Neural crest cell (in vitro differentiated cells): ENCODE measurements around the gene SLC26A1. TPM values are rescaled to one million over a fixed set of nuclear protein-coding genes. Genes with fewer than 3 reads are reported as not detected.
A peak's percentile ranks its signal among the peaks of the same experiment; 100 is the strongest.
"Not testable (repeated sequence)": the region's sequence is repeated elsewhere in the genome, so short reads cannot be mapped to it uniquely, and the experiment has no call there.

Source experiments
- DNase-seq: peaks from one replicate; pipeline ENCODE4 v3.0.0; 2021; ENCODE audit warnings: low read depth, mixed read lengths, low spot score
- H3K27ac Mint-ChIP-seq: one replicate; pipeline ENCODE4 v1.8.0; 2021; ENCODE audit warnings: mild to moderate bottlenecking, mixed read lengths; ENCODE audit not compliant: unreplicated experiment
- H3K27me3 Mint-ChIP-seq: 2 replicates; pipeline ENCODE4 v1.8.0; 2021; ENCODE audit warnings: low read depth, mild to moderate bottlenecking, mixed read lengths
- H3K36me3 Mint-ChIP-seq: 2 replicates; pipeline ENCODE4 v1.8.0; 2021; ENCODE audit warnings: low read depth, mild to moderate bottlenecking, mixed read lengths
- H3K4me1 Mint-ChIP-seq: 2 replicates; pipeline ENCODE4 v1.8.0; 2021; ENCODE audit warnings: mixed read lengths
- H3K4me3 Mint-ChIP-seq: one replicate; pipeline ENCODE4 v1.8.0; 2021; ENCODE audit warnings: mild to moderate bottlenecking, mixed read lengths
- H3K9me3 Mint-ChIP-seq: 2 replicates; pipeline ENCODE4 v1.8.0; 2021; ENCODE audit warnings: mixed read lengths
- total RNA-seq: library from RNA; stranded (reverse); gene quantifications from 2 replicates; pipeline ENCODE4 v1.2.1, GENCODE V29; 2021
- TF ChIP-seq, protein P1 (sequence below): fragments of 200-600 bp; sonication (generic); conservative IDR thresholded peaks from 2 replicates; pipeline ENCODE4 v1.5.0; 2021; ENCODE audit warnings: antibody characterized with exemption, mild to moderate bottlenecking

The SLC26A1 gene
- total RNA-seq, 1 donor from 2014 or later: 0.84 TPM

- Mint-ChIP-seq H3K27ac (no peak overlapping the region), H3K36me3 (no peaks in the 10 kb centered on the region), H3K4me3 (peak overlapping the region; percentile 31), H3K27me3 (no peaks in the 10 kb centered on the region), H3K9me3 (no peaks in the 10 kb centered on the region), H3K4me1 (peaks cover 18% of the 10 kb centered on the region)
- no peak for DNase-seq
- TF ChIP-seq, protein P1, sequence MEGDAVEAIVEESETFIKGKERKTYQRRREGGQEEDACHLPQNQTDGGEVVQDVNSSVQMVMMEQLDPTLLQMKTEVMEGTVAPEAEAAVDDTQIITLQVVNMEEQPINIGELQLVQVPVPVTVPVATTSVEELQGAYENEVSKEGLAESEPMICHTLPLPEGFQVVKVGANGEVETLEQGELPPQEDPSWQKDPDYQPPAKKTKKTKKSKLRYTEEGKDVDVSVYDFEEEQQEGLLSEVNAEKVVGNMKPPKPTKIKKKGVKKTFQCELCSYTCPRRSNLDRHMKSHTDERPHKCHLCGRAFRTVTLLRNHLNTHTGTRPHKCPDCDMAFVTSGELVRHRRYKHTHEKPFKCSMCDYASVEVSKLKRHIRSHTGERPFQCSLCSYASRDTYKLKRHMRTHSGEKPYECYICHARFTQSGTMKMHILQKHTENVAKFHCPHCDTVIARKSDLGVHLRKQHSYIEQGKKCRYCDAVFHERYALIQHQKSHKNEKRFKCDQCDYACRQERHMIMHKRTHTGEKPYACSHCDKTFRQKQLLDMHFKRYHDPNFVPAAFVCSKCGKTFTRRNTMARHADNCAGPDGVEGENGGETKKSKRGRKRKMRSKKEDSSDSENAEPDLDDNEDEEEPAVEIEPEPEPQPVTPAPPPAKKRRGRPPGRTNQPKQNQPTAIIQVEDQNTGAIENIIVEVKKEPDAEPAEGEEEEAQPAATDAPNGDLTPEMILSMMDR: no peak
Measured at GRCh38 chr4:984336-985054, 8.7 kb downstream of the SLC26A1 start.

- Mint-ChIP-seq H3K27ac (no peak overlapping the region), H3K9me3 (no peaks in the 10 kb centered on the region), H3K27me3 (no peaks in the 10 kb centered on the region), H3K4me1 (peaks cover 18% of the 10 kb centered on the region), H3K36me3 (no peaks in the 10 kb centered on the region), H3K4me3 (no peak overlapping the region)
- TF ChIP-seq, protein P1: no peak
- no peak for DNase-seq
Measured at GRCh38 chr4:982814-983213, 10.4 kb downstream of the SLC26A1 start.

GRCh38 chr4:982291-982690, 10.9 kb downstream of the SLC26A1 start:
- no peak for DNase-seq
- H3K36me3 Mint-ChIP-seq: no peaks in the 10 kb centered on the region
- H3K27me3 Mint-ChIP-seq: no peaks in the 10 kb centered on the region
- H3K27ac Mint-ChIP-seq: no peak overlapping the region
- H3K4me1 Mint-ChIP-seq: peaks cover 18% of the 10 kb centered on the region
- TF ChIP-seq, protein P1: no peak
- H3K4me3 Mint-ChIP-seq: no peak overlapping the region
- no peaks in the 10 kb centered on the region for H3K9me3 Mint-ChIP-seq

- H3K9me3 Mint-ChIP-seq: no peaks in the 10 kb centered on the region
- no peaks in the 10 kb centered on the region for H3K36me3 Mint-ChIP-seq
- H3K27me3 Mint-ChIP-seq: no peaks in the 10 kb centered on the region
- H3K4me3 Mint-ChIP-seq: no peak overlapping the region
- DNase-seq: no peak
- no peaks in the 10 kb centered on the region for H3K4me1 Mint-ChIP-seq
- H3K27ac Mint-ChIP-seq: no peak overlapping the region
- TF ChIP-seq, protein P1: no peak
Measured at GRCh38 chr4:978957-979701, 14.1 kb downstream of the SLC26A1 start.

GRCh38 chr4:976016-976415, 17.2 kb downstream of the SLC26A1 start:
- H3K4me3 Mint-ChIP-seq, DNase-seq, H3K27ac Mint-ChIP-seq, H3K27me3 Mint-ChIP-seq, H3K9me3 Mint-ChIP-seq, H3K36me3 Mint-ChIP-seq, H3K4me1 Mint-ChIP-seq: not testable (repeated sequence)

DNA sequence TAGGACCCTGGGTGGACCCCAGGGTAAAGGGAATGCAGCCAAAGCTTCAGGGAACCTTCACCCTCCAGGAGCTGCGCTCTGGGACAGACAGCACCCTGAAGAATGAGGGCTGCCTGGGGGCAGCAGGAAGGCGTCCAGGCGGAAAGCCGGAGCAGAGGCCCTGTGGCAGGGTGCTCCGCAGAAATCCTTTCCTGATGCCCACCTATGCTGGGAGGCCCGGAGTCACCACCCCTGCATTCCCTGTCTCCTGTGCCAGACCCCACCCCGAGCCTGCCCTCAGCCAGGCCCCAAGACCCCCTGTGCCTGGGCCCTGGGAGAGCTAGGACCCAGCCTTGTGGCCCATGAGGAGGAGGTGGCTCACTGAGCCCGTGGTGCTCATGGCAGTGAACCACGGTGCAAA, 18.5 kb downstream of the SLC26A1 start:
- no peak for DNase-seq
- H3K27ac Mint-ChIP-seq: peak overlapping the region; percentile 43
- no peaks in the 10 kb centered on the region for H3K27me3 Mint-ChIP-seq
- no peaks in the 10 kb centered on the region for H3K4me1 Mint-ChIP-seq
- H3K36me3 Mint-ChIP-seq: no peaks in the 10 kb centered on the region
- H3K4me3 Mint-ChIP-seq: peak overlapping the region; percentile 47
- TF ChIP-seq, protein P1: no peak
- H3K9me3 Mint-ChIP-seq: no peaks in the 10 kb centered on the region
